Measurements from ENCODE around the gene TRIM7.

Gene TRIM7

DNA sequence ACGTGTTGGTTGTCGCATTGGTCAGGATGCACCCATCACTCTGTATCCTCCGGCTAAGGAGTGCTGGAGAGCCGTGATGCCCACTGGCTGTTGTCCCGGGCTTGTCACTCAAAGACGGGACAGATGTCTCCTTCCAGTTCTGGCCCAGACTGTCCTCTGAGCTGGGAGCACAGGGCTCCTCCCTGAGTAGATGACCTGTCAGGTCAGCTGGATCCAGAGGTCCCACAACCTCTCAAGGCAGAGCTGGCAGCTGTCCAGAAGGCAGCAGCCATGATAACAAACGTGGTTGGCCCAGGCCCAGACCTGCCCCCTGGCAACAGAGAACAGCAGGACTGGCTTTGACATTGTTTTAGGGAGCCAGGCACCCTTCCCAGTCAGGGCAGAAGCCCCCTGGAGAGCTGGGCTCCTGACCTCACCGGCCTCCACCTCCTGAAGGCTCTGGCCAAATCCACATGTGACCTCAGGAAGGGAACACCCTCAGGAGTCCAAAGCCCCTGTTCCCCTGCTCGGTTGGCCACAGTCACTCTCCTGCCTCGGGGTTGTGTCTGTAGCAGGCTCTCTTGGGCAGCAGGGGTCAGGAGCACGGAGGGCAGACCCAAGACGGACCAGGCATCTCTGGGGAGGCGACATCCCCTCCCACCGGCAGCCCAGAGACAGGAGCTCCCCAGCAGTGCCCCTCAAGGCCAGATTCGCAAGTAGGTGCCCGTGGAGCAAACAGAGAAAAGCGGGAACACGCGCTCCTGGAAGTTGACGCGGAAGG is 10.3 kb downstream of the TRIM7 start:
- TF ChIP-seq, protein P1, sequence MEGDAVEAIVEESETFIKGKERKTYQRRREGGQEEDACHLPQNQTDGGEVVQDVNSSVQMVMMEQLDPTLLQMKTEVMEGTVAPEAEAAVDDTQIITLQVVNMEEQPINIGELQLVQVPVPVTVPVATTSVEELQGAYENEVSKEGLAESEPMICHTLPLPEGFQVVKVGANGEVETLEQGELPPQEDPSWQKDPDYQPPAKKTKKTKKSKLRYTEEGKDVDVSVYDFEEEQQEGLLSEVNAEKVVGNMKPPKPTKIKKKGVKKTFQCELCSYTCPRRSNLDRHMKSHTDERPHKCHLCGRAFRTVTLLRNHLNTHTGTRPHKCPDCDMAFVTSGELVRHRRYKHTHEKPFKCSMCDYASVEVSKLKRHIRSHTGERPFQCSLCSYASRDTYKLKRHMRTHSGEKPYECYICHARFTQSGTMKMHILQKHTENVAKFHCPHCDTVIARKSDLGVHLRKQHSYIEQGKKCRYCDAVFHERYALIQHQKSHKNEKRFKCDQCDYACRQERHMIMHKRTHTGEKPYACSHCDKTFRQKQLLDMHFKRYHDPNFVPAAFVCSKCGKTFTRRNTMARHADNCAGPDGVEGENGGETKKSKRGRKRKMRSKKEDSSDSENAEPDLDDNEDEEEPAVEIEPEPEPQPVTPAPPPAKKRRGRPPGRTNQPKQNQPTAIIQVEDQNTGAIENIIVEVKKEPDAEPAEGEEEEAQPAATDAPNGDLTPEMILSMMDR (conservative IDR thresholded peaks at IDR 0.05; ENCODE audit: low read depth, low read length), result no peak
- no peak overlapping the region for H3K9ac ChIP-seq
- H3K4me1 ChIP-seq (ENCODE audit: low read depth, poor library complexity, severe bottlenecking), result peaks cover 6% of the 10 kb centered on the region
- no peak overlapping the region for H3K4me2 ChIP-seq
- H3K36me3 ChIP-seq (ENCODE audit: insufficient read depth), result no peaks in the 10 kb centered on the region
- no peaks in the 10 kb centered on the region for H3K27me3 ChIP-seq (ENCODE audit: insufficient read depth, low read depth)
- H3K4me3 ChIP-seq (IDR thresholded peaks at IDR 0.05; ENCODE audit: insufficient read depth, low read depth, low read length), result no peak overlapping the region
- no peaks in the 10 kb centered on the region for H3K79me2 ChIP-seq (ENCODE audit: insufficient read depth, low read depth)
- no peaks in the 10 kb centered on the region for H4K20me1 ChIP-seq (ENCODE audit: insufficient read depth)
- H2AFZ ChIP-seq (ENCODE audit: low read depth), result no peak overlapping the region
- no peak overlapping the region for H3K27ac ChIP-seq

DNA sequence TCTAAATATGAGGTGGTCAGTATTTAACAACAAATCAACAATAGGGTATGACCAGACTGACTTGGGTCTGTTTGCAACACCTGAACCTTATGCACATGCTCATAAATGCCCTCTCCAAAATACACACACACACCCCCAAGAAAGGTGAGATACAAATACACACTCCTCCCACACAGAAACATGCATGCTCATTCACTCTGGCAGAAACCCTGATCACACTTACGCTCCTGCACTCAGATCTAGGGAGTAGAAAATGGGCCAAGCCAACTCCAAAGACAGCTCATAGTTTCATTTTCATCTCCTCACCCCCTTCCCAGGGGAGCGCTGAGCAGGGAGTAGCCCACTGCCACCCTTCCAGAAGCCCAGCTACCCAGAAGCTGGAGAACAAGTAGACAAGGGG is 11.3 kb downstream of the TRIM7 start:
- peaks cover 6% of the 10 kb centered on the region for H3K4me1 ChIP-seq (ENCODE audit: low read depth, poor library complexity, severe bottlenecking)
- H4K20me1 ChIP-seq (ENCODE audit: insufficient read depth), result no peaks in the 10 kb centered on the region
- H3K27ac ChIP-seq, result no peak overlapping the region
- H3K4me2 ChIP-seq, result no peak overlapping the region
- H3K36me3 ChIP-seq (ENCODE audit: insufficient read depth), result no peaks in the 10 kb centered on the region
- no peaks in the 10 kb centered on the region for H3K27me3 ChIP-seq (ENCODE audit: insufficient read depth, low read depth)
- TF ChIP-seq, protein P1 (conservative IDR thresholded peaks at IDR 0.05; ENCODE audit: low read depth, low read length), result no peak
- no peaks in the 10 kb centered on the region for H3K79me2 ChIP-seq (ENCODE audit: insufficient read depth, low read depth)
- no peak overlapping the region for H3K9ac ChIP-seq
- H3K4me3 ChIP-seq (IDR thresholded peaks at IDR 0.05; ENCODE audit: insufficient read depth, low read depth, low read length), result no peak overlapping the region
- H2AFZ ChIP-seq (ENCODE audit: low read depth), result no peak overlapping the region

DNA sequence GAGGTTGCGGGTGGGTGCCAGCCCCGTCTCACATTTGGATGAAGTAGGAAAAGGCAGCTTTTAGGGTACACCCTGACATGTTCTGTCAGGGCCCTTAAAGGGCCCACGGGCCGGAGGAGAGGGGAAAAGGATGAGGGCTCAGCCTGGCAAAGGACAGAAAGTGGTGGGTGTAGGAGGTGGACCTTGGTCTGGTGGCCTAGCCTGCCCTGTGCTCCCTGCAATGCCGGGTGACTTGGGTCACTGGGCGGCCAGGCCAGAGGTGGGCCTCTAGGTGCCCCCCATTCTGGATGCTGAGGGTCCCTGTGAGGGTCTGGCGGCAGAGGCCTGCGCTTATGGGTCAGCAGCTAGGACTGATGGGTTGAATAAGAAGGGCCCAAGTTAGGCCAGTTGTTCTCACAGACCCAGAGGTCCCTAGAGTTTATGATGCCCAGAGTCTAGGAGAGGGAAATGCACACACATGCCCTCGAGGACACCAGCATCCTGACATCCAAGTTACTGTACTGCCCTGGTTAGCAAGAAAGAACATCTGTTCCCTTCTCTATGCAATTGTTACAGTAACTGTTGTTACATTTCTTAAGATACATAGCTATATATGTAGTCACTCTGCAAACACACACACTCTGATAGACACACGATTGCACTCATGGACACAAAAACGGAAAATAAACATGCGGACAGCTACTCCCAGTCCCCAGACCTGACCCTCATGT is 12.5 kb downstream of the TRIM7 start:
- Histone ChIP-seq H3K27ac (peak overlapping the region; percentile 47; the same call in 1 of the 2 replicates), H3K36me3 (ENCODE audit: insufficient read depth) (no peaks in the 10 kb centered on the region), H4K20me1 (ENCODE audit: insufficient read depth) (no peaks in the 10 kb centered on the region), H3K9ac (peak overlapping the region; percentile 66; the same call in 1 of the 2 replicates), H2AFZ (ENCODE audit: low read depth) (peak overlapping the region; percentile 47), H3K4me2 (peak overlapping the region; percentile 60), H3K4me1 (ENCODE audit: low read depth, poor library complexity, severe bottlenecking) (peaks cover 6% of the 10 kb centered on the region), H3K27me3 (ENCODE audit: insufficient read depth, low read depth) (no peaks in the 10 kb centered on the region), H3K4me3 (IDR thresholded peaks at IDR 0.05; ENCODE audit: insufficient read depth, low read depth, low read length) (no peak overlapping the region), H3K79me2 (ENCODE audit: insufficient read depth, low read depth) (no peaks in the 10 kb centered on the region)
- TF ChIP-seq, protein P1 (conservative IDR thresholded peaks at IDR 0.05; ENCODE audit: low read depth, low read length), result no peak

DNA sequence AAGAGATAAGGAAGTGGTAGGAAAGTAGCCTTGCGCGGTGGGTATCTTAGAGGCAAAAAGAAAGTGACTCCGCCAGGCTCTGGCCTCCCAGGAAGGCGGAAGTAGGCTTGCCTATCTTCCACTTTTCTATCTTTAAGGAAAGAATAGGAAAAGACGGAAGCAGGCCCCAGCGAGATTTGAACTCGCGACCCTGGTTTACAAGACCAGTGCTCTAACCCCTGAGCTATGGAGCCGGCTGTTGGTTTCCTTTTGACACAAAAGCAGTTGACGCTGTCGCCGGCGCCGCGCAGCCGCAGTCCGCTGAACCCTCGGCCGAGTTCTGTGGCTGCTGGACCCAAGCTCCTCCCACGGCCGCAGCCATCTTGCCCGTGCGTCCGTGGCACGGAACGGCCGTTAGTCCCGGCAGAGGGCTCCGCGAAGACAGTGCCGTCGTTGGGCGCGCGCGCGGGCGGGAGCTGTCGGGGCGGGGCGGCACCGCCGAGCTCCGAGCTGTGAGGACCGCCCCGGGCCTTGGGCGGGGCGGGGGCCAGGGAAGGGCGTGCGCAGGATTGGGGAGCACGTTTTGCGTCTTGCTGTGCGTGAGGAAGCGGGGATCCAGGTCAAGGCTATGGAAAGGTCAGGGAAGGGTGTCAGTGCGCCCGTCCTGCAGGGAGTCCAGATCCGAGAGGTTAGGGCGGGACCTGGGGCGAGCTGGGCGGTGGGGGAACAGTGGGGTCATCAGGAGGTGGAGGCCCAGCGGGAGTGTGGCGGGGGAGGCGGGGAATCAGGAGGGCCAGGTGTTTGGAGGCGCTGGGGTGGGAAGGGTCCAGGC is 13.3 kb downstream of the TRIM7 start:
- Histone ChIP-seq H3K4me1 (ENCODE audit: low read depth, poor library complexity, severe bottlenecking) (peaks cover 6% of the 10 kb centered on the region), H4K20me1 (ENCODE audit: insufficient read depth) (no peaks in the 10 kb centered on the region), H3K27ac (peak overlapping the region; percentile 47), H3K27me3 (ENCODE audit: insufficient read depth, low read depth) (no peaks in the 10 kb centered on the region), H3K9ac (peak overlapping the region; percentile 66; the same call in 1 of the 2 replicates), H3K4me3 (IDR thresholded peaks at IDR 0.05; ENCODE audit: insufficient read depth, low read depth, low read length) (no peak overlapping the region), H2AFZ (ENCODE audit: low read depth) (peak overlapping the region; percentile 68), H3K36me3 (ENCODE audit: insufficient read depth) (no peaks in the 10 kb centered on the region), H3K79me2 (ENCODE audit: insufficient read depth, low read depth) (no peaks in the 10 kb centered on the region), H3K4me2 (peak overlapping the region; percentile 76)
- TF ChIP-seq, protein P1 (conservative IDR thresholded peaks at IDR 0.05; ENCODE audit: low read depth, low read length), result no peak

Data from KMS-11 (cell line).